Activated naive CD8-positive, alpha-beta T cell treated with anti-CD3 and anti-CD28 coated beads, Interleukin-2, amount 10 ng/mL, durations not matched to agents 7 days and 5 days (primary cell): Measurements from ENCODE around the gene TMC4. TPM values are rescaled to one million over a fixed set of nuclear protein-coding genes. Genes with fewer than 3 reads are reported as not detected.

Experiments used
- ATAC-seq: fragments of 150-1000 bp; cut with Tn5 transposase; one replicate; pipeline ENCODE4 v1.10.0; 2021; ENCODE audit warnings: low read depth, moderate library complexity
- POLR2A ChIA-PET: fragments of 350-600 bp; sonication (Branson Sonifier 250); formaldehyde crosslinking; loops from one replicate; lab custom pipeline; 2021; ENCODE audit warnings: antibody characterized with exemption; lab: Charles Lee
- DNase-seq: peaks from one replicate; pipeline ENCODE4 v3.0.0; 2021
- H3K27ac Mint-ChIP-seq: one replicate; pipeline ENCODE4 v1.8.0; 2022; ENCODE audit warnings: mild to moderate bottlenecking, mixed read lengths
- H3K27me3 Mint-ChIP-seq: one replicate; pipeline ENCODE4 v1.8.0; 2022; ENCODE audit warnings: mild to moderate bottlenecking, moderate library complexity, mixed read lengths
- H3K36me3 Mint-ChIP-seq: one replicate; pipeline ENCODE4 v1.8.0; 2021; ENCODE audit warnings: mild to moderate bottlenecking, mixed read lengths
- H3K4me1 Mint-ChIP-seq: one replicate; pipeline ENCODE4 v1.8.0; 2021; ENCODE audit warnings: mixed read lengths
- H3K4me3 Mint-ChIP-seq: one replicate; pipeline ENCODE4 v1.8.0; 2022; ENCODE audit warnings: mild to moderate bottlenecking, moderate library complexity, mixed read lengths
- H3K9me3 Mint-ChIP-seq: one replicate; pipeline ENCODE4 v1.8.0; 2021; ENCODE audit warnings: mixed read lengths
- total RNA-seq, 2 experiments: library from RNA; stranded (reverse); gene quantifications; one replicate each; pipeline ENCODE4 v1.2.3, GENCODE V29; 2021

Gene TMC4
- total RNA-seq, 2 experiments from 2014 or later, result 1.7 to 3.0 TPM

GRCh38 chr19:54154603-54155345, 18.2 kb downstream of the TMC4 start:
- peak overlapping the region; percentile 90 for H3K27ac Mint-ChIP-seq
- DNase-seq (peak; percentile 59), ATAC-seq (peak; percentile 21)
- H3K4me1 Mint-ChIP-seq, result peaks cover 27% of the 10 kb centered on the region
- H3K36me3 Mint-ChIP-seq, result peaks cover 37% of the 10 kb centered on the region
- no peaks in the 10 kb centered on the region for H3K27me3 Mint-ChIP-seq
- H3K4me3 Mint-ChIP-seq, result peak overlapping the region; percentile 52
- POLR2A ChIA-PET, result interaction anchor here (0.6 to 1.2 kb wide), 4 partner anchors 18 to 280 kb away, joined by 3 to 5 read pairs (median 3); partner anchors contain the start of gene CNOT3
- H3K9me3 Mint-ChIP-seq, result no peaks in the 10 kb centered on the region

GRCh38 chr19:54153731-54154326, 19.1 kb downstream of the TMC4 start:
- Mint-ChIP-seq H3K4me3 (no peak overlapping the region), H3K27ac (peak overlapping the region; percentile 6), H3K4me1 (peaks cover 23% of the 10 kb centered on the region), H3K27me3 (no peaks in the 10 kb centered on the region), H3K9me3 (no peaks in the 10 kb centered on the region), H3K36me3 (peaks cover 37% of the 10 kb centered on the region)
- POLR2A ChIA-PET, result no interaction called here
- ATAC-seq (no peak), DNase-seq (no peak)

GRCh38 chr19:54152878-54153524, 20.0 kb downstream of the TMC4 start:
- Mint-ChIP-seq H3K27me3 (no peaks in the 10 kb centered on the region), H3K9me3 (no peaks in the 10 kb centered on the region), H3K27ac (no peak overlapping the region), H3K36me3 (peaks cover 39% of the 10 kb centered on the region), H3K4me1 (peaks cover 16% of the 10 kb centered on the region), H3K4me3 (no peak overlapping the region)
- ATAC-seq (no peak), DNase-seq (no peak)
- POLR2A ChIA-PET, result interaction anchor here (0.6 to 1.3 kb wide), 2 partner anchors 16 to 361 kb away, joined by 4 read pairs; partner anchors contain the start of gene CNOT3

GRCh38 chr19:54152267-54152666, 20.7 kb downstream of the TMC4 start:
- no peak for ATAC-seq
- H3K4me3 Mint-ChIP-seq, result no peak overlapping the region
- DNase-seq, result no peak
- H3K36me3 Mint-ChIP-seq, result peaks cover 41% of the 10 kb centered on the region
- H3K27ac Mint-ChIP-seq, result no peak overlapping the region
- H3K27me3 Mint-ChIP-seq, result no peaks in the 10 kb centered on the region
- peaks cover 16% of the 10 kb centered on the region for H3K4me1 Mint-ChIP-seq
- POLR2A ChIA-PET, result interaction anchor here (0.6 to 1.3 kb wide), 3 partner anchors 15 to 360 kb away, joined by 4 read pairs; partner anchors contain the start of genes CNOT3, PRPF31 and TFPT
- H3K9me3 Mint-ChIP-seq, result no peaks in the 10 kb centered on the region

GRCh38 chr19:54151362-54152035, 21.5 kb downstream of the TMC4 start:
- H3K27me3 Mint-ChIP-seq, result no peaks in the 10 kb centered on the region
- no peak overlapping the region for H3K4me3 Mint-ChIP-seq
- DNase-seq, result no peak
- H3K9me3 Mint-ChIP-seq, result no peaks in the 10 kb centered on the region
- H3K36me3 Mint-ChIP-seq, result peaks cover 35% of the 10 kb centered on the region
- no peak for ATAC-seq
- peaks cover 13% of the 10 kb centered on the region for H3K4me1 Mint-ChIP-seq
- no peak overlapping the region for H3K27ac Mint-ChIP-seq
- POLR2A ChIA-PET, result interaction anchor here (1.0 to 2.4 kb wide), 3 partner anchors 14 to 36 kb away, joined by 4 to 13 read pairs (median 4); partner anchors contain the start of genes CNOT3, PRPF31 and TFPT

GRCh38 chr19:54149021-54149812, 23.7 kb downstream of the TMC4 start:
- POLR2A ChIA-PET, result interaction anchor here (0.6 to 2.4 kb wide), 4 partner anchors 10 to 81 kb away, joined by 4 to 13 read pairs (median 6); partner anchors contain the start of genes CNOT3 and LENG1
- Mint-ChIP-seq H3K4me3 (no peak overlapping the region), H3K9me3 (no peaks in the 10 kb centered on the region), H3K27ac (no peak overlapping the region), H3K27me3 (no peaks in the 10 kb centered on the region), H3K4me1 (peaks cover 4% of the 10 kb centered on the region), H3K36me3 (peaks cover 30% of the 10 kb centered on the region)
- DNase-seq, result no peak
- ATAC-seq, result no peak

GRCh38 chr19:54148158-54148557, 24.8 kb downstream of the TMC4 start:
- no peak for ATAC-seq
- POLR2A ChIA-PET, result interaction anchor here (1.8 kb wide), 1 partner anchor 11 kb away, joined by 7 read pairs; the partner anchor contains the start of gene LENG1
- Mint-ChIP-seq H3K9me3 (no peaks in the 10 kb centered on the region), H3K36me3 (peaks cover 26% of the 10 kb centered on the region), H3K4me3 (no peak overlapping the region), H3K27ac (no peak overlapping the region), H3K4me1 (no peaks in the 10 kb centered on the region), H3K27me3 (no peaks in the 10 kb centered on the region)
- DNase-seq, result no peak

GRCh38 chr19:54147676-54148075, 25.3 kb downstream of the TMC4 start:
- POLR2A ChIA-PET, result interaction anchor here (1.8 kb wide), 1 partner anchor 12 kb away, joined by 7 read pairs; the partner anchor contains the start of gene LENG1
- Mint-ChIP-seq H3K4me3 (no peak overlapping the region), H3K4me1 (no peaks in the 10 kb centered on the region), H3K9me3 (no peaks in the 10 kb centered on the region), H3K36me3 (peaks cover 28% of the 10 kb centered on the region), H3K27me3 (no peaks in the 10 kb centered on the region), H3K27ac (no peak overlapping the region)
- ATAC-seq (no peak), DNase-seq (no peak)

- no peak overlapping the region for H3K27ac Mint-ChIP-seq
- no peak for ATAC-seq
- H3K4me3 Mint-ChIP-seq, result no peak overlapping the region
- no peaks in the 10 kb centered on the region for H3K27me3 Mint-ChIP-seq
- POLR2A ChIA-PET, result no interaction called here
- no peak for DNase-seq
- peaks cover 7% of the 10 kb centered on the region for H3K4me1 Mint-ChIP-seq
- peaks cover 24% of the 10 kb centered on the region for H3K36me3 Mint-ChIP-seq
- H3K9me3 Mint-ChIP-seq, result no peaks in the 10 kb centered on the region
These were observed 27.3 kb downstream of the TMC4 start for GRCh38 chr19:54145541-54146158.

- H3K4me3 Mint-ChIP-seq, result no peak overlapping the region
- peaks cover 17% of the 10 kb centered on the region for H3K36me3 Mint-ChIP-seq
- POLR2A ChIA-PET, result no interaction called here
- ATAC-seq (no peak), DNase-seq (no peak)
- H3K9me3 Mint-ChIP-seq, result no peaks in the 10 kb centered on the region
- H3K4me1 Mint-ChIP-seq, result peaks cover 23% of the 10 kb centered on the region
- H3K27me3 Mint-ChIP-seq, result no peaks in the 10 kb centered on the region
- H3K27ac Mint-ChIP-seq, result peak overlapping the region; percentile 60
These were observed 30.7 kb downstream of the TMC4 start for GRCh38 chr19:54142166-54142780.

GRCh38 chr19:54141356-54141755, 31.6 kb downstream of the TMC4 start:
- ATAC-seq, result no peak
- Mint-ChIP-seq H3K27me3 (no peaks in the 10 kb centered on the region), H3K27ac (no peak overlapping the region)

More at GRCh38 chr19:54141356-54141755, 31.6 kb downstream of the TMC4 start:
- Mint-ChIP-seq H3K9me3 (no peaks in the 10 kb centered on the region), H3K4me1 (peaks cover 26% of the 10 kb centered on the region), H3K36me3 (peaks cover 17% of the 10 kb centered on the region), H3K4me3 (no peak overlapping the region)
- no peak for DNase-seq
- POLR2A ChIA-PET, result no interaction called here
